WTC11 (cell line): ENCODE data around the gene JMJD8. TPM values are rescaled to one million over a fixed set of nuclear protein-coding genes. Genes with fewer than 3 reads are reported as not detected.

Source experiments
- ATAC-seq: fragments of 200-7000 bp; cut with Tn5 transposase; 2 replicates; pipeline ENCODE4 v1.10.0; 2021; ENCODE audit warnings: mild to moderate bottlenecking, moderate library complexity
- CTCF ChIA-PET: fragments of 300-600 bp; sonication (Branson Sonifier 250); formaldehyde crosslinking; loops from one replicate; lab custom pipeline; 2021; ENCODE audit warnings: antibody characterized with exemption; lab: Charles Lee
- POLR2A ChIA-PET: fragments of 350-600 bp; sonication (Branson Sonifier 250); formaldehyde crosslinking; loops from one replicate; lab custom pipeline; 2021; ENCODE audit warnings: antibody characterized with exemption; lab: Charles Lee
- DNase-seq: peaks from one replicate; pipeline ENCODE4 v3.0.0; 2021; ENCODE audit warnings: low spot score
- H3K27ac Mint-ChIP-seq: 2 replicates; pipeline ENCODE4 v1.8.0; 2021; ENCODE audit warnings: mixed read lengths
- H3K27me3 Mint-ChIP-seq: 2 replicates; pipeline ENCODE4 v1.8.0; 2021; ENCODE audit warnings: low read depth, mild to moderate bottlenecking, moderate library complexity, mixed read lengths
- H3K36me3 Mint-ChIP-seq: 2 replicates; pipeline ENCODE4 v1.8.0; 2021; ENCODE audit warnings: mixed read lengths
- H3K4me1 Mint-ChIP-seq: 2 replicates; pipeline ENCODE4 v1.8.0; 2022; ENCODE audit warnings: mixed read lengths
- H3K4me3 Mint-ChIP-seq: 2 replicates; pipeline ENCODE4 v1.8.0; 2021; ENCODE audit warnings: mild to moderate bottlenecking, moderate library complexity, mixed read lengths
- H3K9me3 Mint-ChIP-seq: 2 replicates; pipeline ENCODE4 v1.8.0; 2021; ENCODE audit warnings: mixed read lengths
- ATF1 ChIP-seq: sonication (generic); formaldehyde crosslinking; IDR thresholded peaks from 2 replicates; pipeline ENCODE4 v1.8.1; 2023; ENCODE audit warnings: mild to moderate bottlenecking, moderate library complexity, missing genetic modification reagents
- CBFB ChIP-seq: sonication (generic); formaldehyde crosslinking; IDR thresholded peaks from 2 replicates; pipeline ENCODE4 v1.8.1; 2022; ENCODE audit warnings: mild to moderate bottlenecking, low read depth, missing genetic modification reagents
- CREM ChIP-seq: sonication (generic); formaldehyde crosslinking; IDR thresholded peaks from 2 replicates; pipeline ENCODE4 v1.8.1; 2022; ENCODE audit warnings: mild to moderate bottlenecking, missing genetic modification reagents, moderate library complexity
- FOXJ3 ChIP-seq: sonication (generic); formaldehyde crosslinking; IDR thresholded peaks from 2 replicates; pipeline ENCODE4 v1.9.0; 2021; ENCODE audit warnings: missing genetic modification reagents, mild to moderate bottlenecking, borderline replicate concordance
- NFATC4 ChIP-seq: fragments of 250-450 bp; sonication (Bioruptor Pico); IDR thresholded peaks from 2 replicates; pipeline ENCODE4 v1.9.0; 2021; ENCODE audit warnings: mild to moderate bottlenecking
- NFE2L1 ChIP-seq: sonication (generic); formaldehyde crosslinking; IDR thresholded peaks from 2 replicates; pipeline ENCODE4 v1.8.1; 2023; ENCODE audit warnings: missing genetic modification reagents
- NR3C1 ChIP-seq: sonication (generic); formaldehyde crosslinking; conservative IDR thresholded peaks from 2 replicates; pipeline ENCODE4 v1.8.1; 2023; ENCODE audit warnings: low read depth, mild to moderate bottlenecking, missing genetic modification reagents
- SMAD4 ChIP-seq: sonication (generic); formaldehyde crosslinking; IDR thresholded peaks from 2 replicates; pipeline ENCODE4 v1.8.0; 2022; ENCODE audit warnings: mild to moderate bottlenecking, missing genetic modification reagents
- SOX15 ChIP-seq: fragments of 250-450 bp; sonication (Bioruptor Pico); IDR thresholded peaks from 2 replicates; pipeline ENCODE4 v1.9.0; 2021; ENCODE audit warnings: mild to moderate bottlenecking
- SP1 ChIP-seq: sonication (generic); formaldehyde crosslinking; conservative IDR thresholded peaks from 2 replicates; pipeline ENCODE4 v1.8.1; 2022; ENCODE audit warnings: missing genetic modification reagents
- TCF7 ChIP-seq: sonication (generic); formaldehyde crosslinking; IDR thresholded peaks from 2 replicates; pipeline ENCODE4 v1.8.0; 2022; ENCODE audit warnings: mild to moderate bottlenecking, low read depth, missing genetic modification reagents, moderate library complexity
- TP53 ChIP-seq: sonication (generic); formaldehyde crosslinking; IDR thresholded peaks from 2 replicates; pipeline ENCODE4 v1.8.1; 2023; ENCODE audit warnings: mild to moderate bottlenecking, missing genetic modification reagents
- ZNF121 ChIP-seq: sonication (generic); formaldehyde crosslinking; IDR thresholded peaks from 2 replicates; pipeline ENCODE4 v1.8.0; 2023; ENCODE audit warnings: missing genetic modification reagents
- ZNF138 ChIP-seq: sonication (generic); formaldehyde crosslinking; conservative IDR thresholded peaks from 2 replicates; pipeline ENCODE4 v1.8.1; 2022; ENCODE audit warnings: mild to moderate bottlenecking, moderate library complexity, missing genetic modification reagents
- ZNF219 ChIP-seq: sonication (generic); formaldehyde crosslinking; IDR thresholded peaks from 2 replicates; pipeline ENCODE4 v1.8.0; 2023; ENCODE audit warnings: missing genetic modification reagents, mild to moderate bottlenecking, borderline replicate concordance
- ZNF263 ChIP-seq: sonication (generic); formaldehyde crosslinking; IDR thresholded peaks from 2 replicates; pipeline ENCODE4 v1.8.1; 2022; ENCODE audit warnings: low read depth, mild to moderate bottlenecking, moderate library complexity, missing genetic modification reagents
- ZNF671 ChIP-seq: fragments of 250-450 bp; sonication (Bioruptor Pico); IDR thresholded peaks from 2 replicates; pipeline ENCODE4 v1.8.0; 2021; ENCODE audit warnings: mild to moderate bottlenecking
- total RNA-seq: library from RNA; stranded (reverse); gene quantifications from 3 replicates; pipeline ENCODE4 v1.2.3, GENCODE V29; 2021
- TF ChIP-seq, protein P1 (sequence below): fragments of 250-450 bp; sonication (Bioruptor Pico); IDR thresholded peaks from 2 replicates; pipeline ENCODE4 v2.1.2; 2022; ENCODE audit warnings: mild to moderate bottlenecking, moderate library complexity
- TF ChIP-seq, protein P2 (sequence below): sonication (generic); formaldehyde crosslinking; IDR thresholded peaks from 2 replicates; pipeline ENCODE4 v1.8.0; 2022; ENCODE audit warnings: mild to moderate bottlenecking, missing genetic modification reagents
- TF ChIP-seq, protein P3 (sequence below): sonication (generic); formaldehyde crosslinking; IDR thresholded peaks from 2 replicates; pipeline ENCODE4 v1.8.0; 2023; ENCODE audit warnings: missing genetic modification reagents, mild to moderate bottlenecking, borderline replicate concordance
- TF ChIP-seq, protein P4 (sequence below): sonication (generic); formaldehyde crosslinking; conservative IDR thresholded peaks from 2 replicates; pipeline ENCODE4 v1.8.1; 2022; ENCODE audit warnings: mild to moderate bottlenecking, missing genetic modification reagents
- TF ChIP-seq, protein P5 (sequence below): sonication (generic); formaldehyde crosslinking; IDR thresholded peaks from 2 replicates; pipeline ENCODE4 v1.8.1; 2023; ENCODE audit warnings: mild to moderate bottlenecking, missing genetic modification reagents, moderate library complexity
- TF ChIP-seq, protein P6 (sequence below): sonication (generic); formaldehyde crosslinking; IDR thresholded peaks from 2 replicates; pipeline ENCODE4 v1.8.1; 2023; ENCODE audit warnings: mild to moderate bottlenecking, moderate library complexity, missing genetic modification reagents

JMJD8 gene
- total RNA-seq, 1 experiment from 2014 or later: 61.2 TPM

DNA sequence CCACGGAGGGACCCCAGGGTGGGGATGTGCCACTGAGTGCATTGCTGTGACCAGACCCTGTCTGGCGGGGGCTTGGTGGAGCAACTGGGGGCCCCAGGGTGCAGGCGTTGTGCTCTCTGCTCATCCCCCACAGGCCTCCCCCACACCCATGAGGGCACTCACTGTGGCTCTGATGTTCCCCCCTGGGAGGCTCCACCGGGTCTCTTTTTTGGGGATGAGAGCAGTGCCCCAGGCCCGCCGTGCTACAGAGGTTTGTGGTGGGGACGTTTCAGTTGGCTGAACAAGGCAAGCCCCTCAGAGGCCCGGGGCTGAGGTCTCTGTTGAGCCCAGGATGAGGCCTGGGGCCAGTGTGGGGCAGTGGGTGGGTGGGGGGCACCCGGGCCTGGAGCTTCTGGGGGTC is 39.6 kb upstream of the JMJD8 start:
- peaks cover 9% of the 10 kb centered on the region for H3K4me1 Mint-ChIP-seq
- ATAC-seq: no peak
- ChIA-PET CTCF (interaction anchor here (0.8 to 6.9 kb wide), 2 partner anchors 9 to 10 kb away, joined by 4 to 90 read pairs; partner anchors contain the start of gene METRN), POLR2A (no interaction called here)
- TF ChIP-seq, protein P1, sequence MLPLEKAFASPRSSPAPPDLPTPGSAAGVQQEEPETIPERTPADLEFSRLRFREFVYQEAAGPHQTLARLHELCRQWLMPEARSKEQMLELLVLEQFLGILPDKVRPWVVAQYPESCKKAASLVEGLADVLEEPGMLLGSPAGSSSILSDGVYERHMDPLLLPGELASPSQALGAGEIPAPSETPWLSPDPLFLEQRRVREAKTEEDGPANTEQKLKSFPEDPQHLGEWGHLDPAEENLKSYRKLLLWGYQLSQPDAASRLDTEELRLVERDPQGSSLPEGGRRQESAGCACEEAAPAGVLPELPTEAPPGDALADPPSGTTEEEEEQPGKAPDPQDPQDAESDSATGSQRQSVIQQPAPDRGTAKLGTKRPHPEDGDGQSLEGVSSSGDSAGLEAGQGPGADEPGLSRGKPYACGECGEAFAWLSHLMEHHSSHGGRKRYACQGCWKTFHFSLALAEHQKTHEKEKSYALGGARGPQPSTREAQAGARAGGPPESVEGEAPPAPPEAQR (CRISPR knock-in tag): no peak
- TF ChIP-seq NFATC4 (CRISPR knock-in tag) (no peak), ZNF121 (CRISPR knock-in tag) (no peak), NR3C1 (CRISPR knock-in tag) (no peak), ZNF138 (CRISPR knock-in tag) (no peak), TP53 (CRISPR knock-in tag) (no peak), NFE2L1 (no peak), ATF1 (CRISPR knock-in tag) (no peak)
- TF ChIP-seq, protein P2, sequence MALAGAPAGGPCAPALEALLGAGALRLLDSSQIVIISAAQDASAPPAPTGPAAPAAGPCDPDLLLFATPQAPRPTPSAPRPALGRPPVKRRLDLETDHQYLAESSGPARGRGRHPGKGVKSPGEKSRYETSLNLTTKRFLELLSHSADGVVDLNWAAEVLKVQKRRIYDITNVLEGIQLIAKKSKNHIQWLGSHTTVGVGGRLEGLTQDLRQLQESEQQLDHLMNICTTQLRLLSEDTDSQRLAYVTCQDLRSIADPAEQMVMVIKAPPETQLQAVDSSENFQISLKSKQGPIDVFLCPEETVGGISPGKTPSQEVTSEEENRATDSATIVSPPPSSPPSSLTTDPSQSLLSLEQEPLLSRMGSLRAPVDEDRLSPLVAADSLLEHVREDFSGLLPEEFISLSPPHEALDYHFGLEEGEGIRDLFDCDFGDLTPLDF (CRISPR knock-in tag): no peak
- TF ChIP-seq, protein P3, sequence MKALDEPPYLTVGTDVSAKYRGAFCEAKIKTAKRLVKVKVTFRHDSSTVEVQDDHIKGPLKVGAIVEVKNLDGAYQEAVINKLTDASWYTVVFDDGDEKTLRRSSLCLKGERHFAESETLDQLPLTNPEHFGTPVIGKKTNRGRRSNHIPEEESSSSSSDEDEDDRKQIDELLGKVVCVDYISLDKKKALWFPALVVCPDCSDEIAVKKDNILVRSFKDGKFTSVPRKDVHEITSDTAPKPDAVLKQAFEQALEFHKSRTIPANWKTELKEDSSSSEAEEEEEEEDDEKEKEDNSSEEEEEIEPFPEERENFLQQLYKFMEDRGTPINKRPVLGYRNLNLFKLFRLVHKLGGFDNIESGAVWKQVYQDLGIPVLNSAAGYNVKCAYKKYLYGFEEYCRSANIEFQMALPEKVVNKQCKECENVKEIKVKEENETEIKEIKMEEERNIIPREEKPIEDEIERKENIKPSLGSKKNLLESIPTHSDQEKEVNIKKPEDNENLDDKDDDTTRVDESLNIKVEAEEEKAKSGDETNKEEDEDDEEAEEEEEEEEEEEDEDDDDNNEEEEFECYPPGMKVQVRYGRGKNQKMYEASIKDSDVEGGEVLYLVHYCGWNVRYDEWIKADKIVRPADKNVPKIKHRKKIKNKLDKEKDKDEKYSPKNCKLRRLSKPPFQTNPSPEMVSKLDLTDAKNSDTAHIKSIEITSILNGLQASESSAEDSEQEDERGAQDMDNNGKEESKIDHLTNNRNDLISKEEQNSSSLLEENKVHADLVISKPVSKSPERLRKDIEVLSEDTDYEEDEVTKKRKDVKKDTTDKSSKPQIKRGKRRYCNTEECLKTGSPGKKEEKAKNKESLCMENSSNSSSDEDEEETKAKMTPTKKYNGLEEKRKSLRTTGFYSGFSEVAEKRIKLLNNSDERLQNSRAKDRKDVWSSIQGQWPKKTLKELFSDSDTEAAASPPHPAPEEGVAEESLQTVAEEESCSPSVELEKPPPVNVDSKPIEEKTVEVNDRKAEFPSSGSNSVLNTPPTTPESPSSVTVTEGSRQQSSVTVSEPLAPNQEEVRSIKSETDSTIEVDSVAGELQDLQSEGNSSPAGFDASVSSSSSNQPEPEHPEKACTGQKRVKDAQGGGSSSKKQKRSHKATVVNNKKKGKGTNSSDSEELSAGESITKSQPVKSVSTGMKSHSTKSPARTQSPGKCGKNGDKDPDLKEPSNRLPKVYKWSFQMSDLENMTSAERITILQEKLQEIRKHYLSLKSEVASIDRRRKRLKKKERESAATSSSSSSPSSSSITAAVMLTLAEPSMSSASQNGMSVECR: no peak
- TF ChIP-seq, protein P4, sequence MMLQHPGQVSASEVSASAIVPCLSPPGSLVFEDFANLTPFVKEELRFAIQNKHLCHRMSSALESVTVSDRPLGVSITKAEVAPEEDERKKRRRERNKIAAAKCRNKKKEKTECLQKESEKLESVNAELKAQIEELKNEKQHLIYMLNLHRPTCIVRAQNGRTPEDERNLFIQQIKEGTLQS: no peak
- no peak overlapping the region for H3K27ac Mint-ChIP-seq
- no peaks in the 10 kb centered on the region; the same call in 1 of the 2 replicates for H3K36me3 Mint-ChIP-seq
- H3K27me3 Mint-ChIP-seq: peaks cover 9% of the 10 kb centered on the region
- H3K4me3 Mint-ChIP-seq: no peak overlapping the region
- DNase-seq: no peak
- no peaks in the 10 kb centered on the region for H3K9me3 Mint-ChIP-seq

DNA sequence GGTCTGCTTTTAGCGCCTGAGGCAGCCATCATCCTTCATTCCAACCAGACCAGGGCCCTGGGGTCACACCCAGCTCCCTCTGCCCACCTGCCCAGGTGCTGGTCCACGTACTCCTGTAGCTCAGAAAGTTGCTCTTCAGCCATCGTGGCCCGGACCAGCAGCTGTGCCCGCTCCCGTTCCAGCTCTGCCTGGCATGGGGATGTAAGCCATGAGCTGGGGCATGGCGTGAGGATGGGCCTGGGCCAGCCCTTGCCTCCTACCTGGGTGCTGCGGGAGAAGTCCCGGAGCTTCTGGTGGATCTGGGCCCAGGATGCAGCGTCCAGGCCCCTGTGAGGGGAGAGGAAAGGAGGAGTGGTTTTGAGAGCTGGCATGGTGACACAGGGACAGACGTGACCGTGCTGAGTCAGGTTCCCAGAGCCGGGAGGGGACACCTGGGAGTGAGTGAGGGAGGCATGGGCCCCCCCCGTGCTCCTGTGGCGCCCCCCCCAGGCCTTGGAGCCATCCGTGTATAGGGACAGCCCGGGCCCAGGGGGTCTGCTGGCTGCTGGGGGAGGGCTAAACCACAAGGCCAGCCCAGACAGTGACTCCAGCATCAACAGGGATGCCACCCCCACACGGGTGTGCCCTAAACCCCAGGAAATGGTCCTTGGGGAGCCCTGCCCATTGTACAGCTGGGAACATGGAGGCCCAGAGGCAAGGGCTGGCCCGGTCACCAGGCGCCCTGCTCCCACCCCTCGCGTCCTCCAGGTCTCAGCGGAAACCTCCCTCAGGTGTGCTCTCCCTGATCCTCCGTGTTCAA is 38.9 kb upstream of the JMJD8 start:
- DNase-seq (no peak), ATAC-seq (no peak)
- CTCF ChIA-PET: interaction anchor here (2.6 to 6.9 kb wide), 3 partner anchors 9 to 18 kb away, joined by 19 to 90 read pairs (median 28); partner anchors contain the start of genes CIAO3 and METRN
- POLR2A ChIA-PET: no interaction called here
- H3K4me1 Mint-ChIP-seq: peaks cover 9% of the 10 kb centered on the region
- no peak overlapping the region for H3K4me3 Mint-ChIP-seq
- H3K36me3 Mint-ChIP-seq: no peaks in the 10 kb centered on the region; the same call in 1 of the 2 replicates
- H3K9me3 Mint-ChIP-seq: no peaks in the 10 kb centered on the region
- H3K27ac Mint-ChIP-seq: no peak overlapping the region
- peaks cover 9% of the 10 kb centered on the region for H3K27me3 Mint-ChIP-seq
- TF ChIP-seq ZNF671 (no peak), FOXJ3 (CRISPR knock-in tag) (no peak), SMAD4 (CRISPR knock-in tag) (no peak), CBFB (CRISPR knock-in tag) (no peak), SP1 (no peak), SOX15 (CRISPR knock-in tag) (no peak), NR3C1 (CRISPR knock-in tag) (no peak), TCF7 (CRISPR knock-in tag) (no peak), ZNF219 (CRISPR knock-in tag) (no peak), CREM (CRISPR knock-in tag) (no peak), ZNF263 (no peak)
- TF ChIP-seq, protein P5, sequence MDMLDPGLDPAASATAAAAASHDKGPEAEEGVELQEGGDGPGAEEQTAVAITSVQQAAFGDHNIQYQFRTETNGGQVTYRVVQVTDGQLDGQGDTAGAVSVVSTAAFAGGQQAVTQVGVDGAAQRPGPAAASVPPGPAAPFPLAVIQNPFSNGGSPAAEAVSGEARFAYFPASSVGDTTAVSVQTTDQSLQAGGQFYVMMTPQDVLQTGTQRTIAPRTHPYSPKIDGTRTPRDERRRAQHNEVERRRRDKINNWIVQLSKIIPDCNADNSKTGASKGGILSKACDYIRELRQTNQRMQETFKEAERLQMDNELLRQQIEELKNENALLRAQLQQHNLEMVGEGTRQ (CRISPR knock-in tag): no peak
- TF ChIP-seq, protein P6, sequence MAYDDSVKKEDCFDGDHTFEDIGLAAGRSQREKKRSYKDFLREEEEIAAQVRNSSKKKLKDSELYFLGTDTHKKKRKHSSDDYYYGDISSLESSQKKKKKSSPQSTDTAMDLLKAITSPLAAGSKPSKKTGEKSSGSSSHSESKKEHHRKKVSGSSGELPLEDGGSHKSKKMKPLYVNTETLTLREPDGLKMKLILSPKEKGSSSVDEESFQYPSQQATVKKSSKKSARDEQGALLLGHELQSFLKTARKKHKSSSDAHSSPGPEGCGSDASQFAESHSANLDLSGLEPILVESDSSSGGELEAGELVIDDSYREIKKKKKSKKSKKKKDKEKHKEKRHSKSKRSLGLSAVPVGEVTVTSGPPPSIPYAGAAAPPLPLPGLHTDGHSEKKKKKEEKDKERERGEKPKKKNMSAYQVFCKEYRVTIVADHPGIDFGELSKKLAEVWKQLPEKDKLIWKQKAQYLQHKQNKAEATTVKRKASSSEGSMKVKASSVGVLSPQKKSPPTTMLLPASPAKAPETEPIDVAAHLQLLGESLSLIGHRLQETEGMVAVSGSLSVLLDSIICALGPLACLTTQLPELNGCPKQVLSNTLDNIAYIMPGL: no peak
